ENCODE data around the gene STXBP2.

DNA sequence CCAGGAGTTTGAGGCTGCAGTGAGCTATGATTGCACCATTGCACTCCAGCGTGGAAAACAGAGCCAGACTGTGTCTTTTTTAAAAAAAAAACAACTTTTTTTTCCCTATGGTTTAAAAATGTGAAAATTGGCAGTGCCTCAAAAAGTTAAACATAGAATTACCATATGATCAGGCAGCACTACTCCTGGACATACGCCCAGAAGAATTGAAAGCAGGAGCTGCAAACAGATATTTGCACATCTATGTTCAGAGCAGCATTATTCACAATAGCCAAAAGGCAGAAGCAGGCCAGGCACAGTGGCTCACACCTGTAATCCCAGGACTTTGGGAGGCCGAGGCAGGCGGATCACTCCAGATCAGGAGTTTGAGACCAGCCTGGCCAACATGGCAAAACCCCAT, 28.2 kb downstream of the STXBP2 start:
- TF ChIP-seq POLR2AphosphoS5 (IDR thresholded peaks at IDR 0.05) (no peak), EP300 (IDR thresholded peaks at IDR 0.05) (no peak)
- TF ChIP-seq, protein P1, sequence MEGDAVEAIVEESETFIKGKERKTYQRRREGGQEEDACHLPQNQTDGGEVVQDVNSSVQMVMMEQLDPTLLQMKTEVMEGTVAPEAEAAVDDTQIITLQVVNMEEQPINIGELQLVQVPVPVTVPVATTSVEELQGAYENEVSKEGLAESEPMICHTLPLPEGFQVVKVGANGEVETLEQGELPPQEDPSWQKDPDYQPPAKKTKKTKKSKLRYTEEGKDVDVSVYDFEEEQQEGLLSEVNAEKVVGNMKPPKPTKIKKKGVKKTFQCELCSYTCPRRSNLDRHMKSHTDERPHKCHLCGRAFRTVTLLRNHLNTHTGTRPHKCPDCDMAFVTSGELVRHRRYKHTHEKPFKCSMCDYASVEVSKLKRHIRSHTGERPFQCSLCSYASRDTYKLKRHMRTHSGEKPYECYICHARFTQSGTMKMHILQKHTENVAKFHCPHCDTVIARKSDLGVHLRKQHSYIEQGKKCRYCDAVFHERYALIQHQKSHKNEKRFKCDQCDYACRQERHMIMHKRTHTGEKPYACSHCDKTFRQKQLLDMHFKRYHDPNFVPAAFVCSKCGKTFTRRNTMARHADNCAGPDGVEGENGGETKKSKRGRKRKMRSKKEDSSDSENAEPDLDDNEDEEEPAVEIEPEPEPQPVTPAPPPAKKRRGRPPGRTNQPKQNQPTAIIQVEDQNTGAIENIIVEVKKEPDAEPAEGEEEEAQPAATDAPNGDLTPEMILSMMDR (IDR thresholded peaks at IDR 0.05) = no peak

All from upper lobe of left lung (tissue), 4 donors.